Measurements from ENCODE around the gene WDPCP.
"Not testable (repeated sequence)": the region's sequence is repeated elsewhere in the genome, so short reads cannot be mapped to it uniquely, and the experiment has no call there.

The WDPCP gene

DNA sequence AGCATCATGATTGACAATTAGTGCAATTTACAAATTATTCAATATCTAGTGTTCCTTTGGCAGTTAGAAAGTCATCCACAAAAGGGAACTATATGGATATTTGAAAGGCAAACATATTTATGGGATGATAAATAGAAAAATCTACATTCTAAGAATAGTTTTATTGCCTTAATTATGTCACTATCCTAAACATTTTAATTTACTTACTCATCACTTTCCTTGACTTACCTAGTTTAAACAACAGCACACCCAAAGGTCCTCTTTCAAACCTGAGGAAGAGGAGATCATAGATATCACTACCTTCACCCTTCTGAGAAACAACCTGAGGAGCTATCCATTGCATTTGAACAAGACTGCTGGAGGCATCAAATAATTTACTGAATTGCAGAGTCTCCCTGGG is 184.5 kb downstream of the WDPCP start:
- TF ChIP-seq, protein P1, sequence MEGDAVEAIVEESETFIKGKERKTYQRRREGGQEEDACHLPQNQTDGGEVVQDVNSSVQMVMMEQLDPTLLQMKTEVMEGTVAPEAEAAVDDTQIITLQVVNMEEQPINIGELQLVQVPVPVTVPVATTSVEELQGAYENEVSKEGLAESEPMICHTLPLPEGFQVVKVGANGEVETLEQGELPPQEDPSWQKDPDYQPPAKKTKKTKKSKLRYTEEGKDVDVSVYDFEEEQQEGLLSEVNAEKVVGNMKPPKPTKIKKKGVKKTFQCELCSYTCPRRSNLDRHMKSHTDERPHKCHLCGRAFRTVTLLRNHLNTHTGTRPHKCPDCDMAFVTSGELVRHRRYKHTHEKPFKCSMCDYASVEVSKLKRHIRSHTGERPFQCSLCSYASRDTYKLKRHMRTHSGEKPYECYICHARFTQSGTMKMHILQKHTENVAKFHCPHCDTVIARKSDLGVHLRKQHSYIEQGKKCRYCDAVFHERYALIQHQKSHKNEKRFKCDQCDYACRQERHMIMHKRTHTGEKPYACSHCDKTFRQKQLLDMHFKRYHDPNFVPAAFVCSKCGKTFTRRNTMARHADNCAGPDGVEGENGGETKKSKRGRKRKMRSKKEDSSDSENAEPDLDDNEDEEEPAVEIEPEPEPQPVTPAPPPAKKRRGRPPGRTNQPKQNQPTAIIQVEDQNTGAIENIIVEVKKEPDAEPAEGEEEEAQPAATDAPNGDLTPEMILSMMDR (IDR thresholded peaks at IDR 0.05; ENCODE audit: insufficient read depth, missing control alignments): no peak
- FAIRE-seq (peak; percentile 6), DNase-seq (ENCODE audit: insufficient read length, low spot score) (no peak)

- not testable (repeated sequence) for DNase-seq (ENCODE audit: insufficient read length, low spot score)
These were observed 185.4 kb downstream of the WDPCP start for GRCh38 chr2:63402889-63403288.

GRCh38 chr2:63399156-63399555 is 189.1 kb downstream of the WDPCP start:
- TF ChIP-seq, protein P1 (IDR thresholded peaks at IDR 0.05; ENCODE audit: insufficient read depth, missing control alignments): no peak
- peak; percentile 14 for DNase-seq (ENCODE audit: insufficient read length, low spot score)

More at GRCh38 chr2:63402889-63403288, 185.4 kb downstream of the WDPCP start:
- FAIRE-seq: not testable (repeated sequence)

GRCh38 chr2:63379451-63379850 is 208.8 kb downstream of the WDPCP start:
- FAIRE-seq: peak; percentile 46
- TF ChIP-seq, protein P1 (IDR thresholded peaks at IDR 0.05; ENCODE audit: insufficient read depth, missing control alignments): no peak
- no peak for DNase-seq (ENCODE audit: insufficient read length, low spot score)

More at GRCh38 chr2:63399156-63399555, 189.1 kb downstream of the WDPCP start:
- FAIRE-seq: peak; percentile 84

DNA sequence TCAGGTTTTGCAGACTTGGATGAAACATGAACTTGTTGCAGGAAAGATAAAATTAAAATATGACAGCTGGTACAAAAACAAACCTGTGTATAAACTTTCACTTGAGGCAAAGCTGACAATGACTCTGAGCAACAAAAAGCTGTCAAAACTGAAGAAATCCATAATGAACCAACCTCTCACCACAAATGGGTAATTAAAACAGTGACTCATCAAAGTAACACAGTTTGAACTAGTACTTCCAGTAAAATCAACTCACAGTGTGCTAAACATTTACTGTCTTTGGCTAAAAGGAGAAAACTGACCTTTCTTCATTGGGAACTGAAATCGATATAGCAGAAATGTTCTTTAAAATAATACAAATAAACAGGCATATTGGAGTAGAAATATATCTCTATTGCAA is 209.7 kb downstream of the WDPCP start:
- TF ChIP-seq, protein P1 (IDR thresholded peaks at IDR 0.05; ENCODE audit: insufficient read depth, missing control alignments): no peak
- no peak for DNase-seq (ENCODE audit: insufficient read length, low spot score)
- FAIRE-seq: no peak

GRCh38 chr2:63374341-63374740 is 213.9 kb downstream of the WDPCP start:
- TF ChIP-seq, protein P1 (IDR thresholded peaks at IDR 0.05; ENCODE audit: insufficient read depth, missing control alignments): no peak
- no peak for FAIRE-seq
- no peak for DNase-seq (ENCODE audit: insufficient read length, low spot score)

DNA sequence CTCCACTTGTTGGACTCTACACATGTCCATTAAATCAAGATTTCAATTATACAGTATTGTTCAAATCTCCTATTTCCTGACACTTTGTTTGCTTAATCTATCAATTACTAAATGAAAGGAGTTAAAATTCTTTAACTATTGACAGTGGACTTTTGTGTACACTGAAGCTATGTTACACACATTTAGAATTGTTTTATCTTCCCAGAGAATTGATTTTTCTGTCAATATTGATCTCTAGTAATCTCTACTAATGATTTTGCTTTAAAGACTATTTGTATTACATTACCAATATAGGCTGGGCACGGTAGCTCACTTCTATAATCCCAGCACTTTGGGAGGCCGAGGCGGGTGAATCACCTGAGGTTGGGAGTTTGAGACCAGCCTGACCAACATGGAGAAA is 215.7 kb downstream of the WDPCP start:
- TF ChIP-seq, protein P1 (IDR thresholded peaks at IDR 0.05; ENCODE audit: insufficient read depth, missing control alignments): no peak
- DNase-seq (ENCODE audit: insufficient read length, low spot score): no peak
- no peak for FAIRE-seq

DNA sequence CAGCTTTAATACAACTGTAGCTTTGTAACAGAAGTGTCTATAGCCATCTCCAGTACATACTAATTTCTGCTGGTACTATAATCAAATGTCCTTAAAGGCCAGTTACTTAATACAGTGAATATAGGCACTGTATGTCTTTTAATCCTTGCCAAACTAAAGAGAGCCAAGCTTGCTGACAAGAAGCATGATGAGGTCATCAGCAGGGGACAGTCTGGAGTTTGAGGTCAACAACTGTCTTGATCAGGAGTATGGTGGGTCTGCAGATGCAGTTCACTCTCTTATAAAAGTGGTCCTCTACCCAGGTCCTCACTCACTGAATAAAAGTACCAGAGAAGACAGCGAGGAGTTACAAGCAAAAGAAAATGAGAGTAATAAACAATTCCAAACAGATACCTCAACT is 219.1 kb downstream of the WDPCP start:
- TF ChIP-seq, protein P1 (IDR thresholded peaks at IDR 0.05; ENCODE audit: insufficient read depth, missing control alignments): no peak
- no peak for FAIRE-seq
- DNase-seq (ENCODE audit: insufficient read length, low spot score): no peak

Measured in D721Med (cell line).